NCI-H774 (cell line): ENCODE measurements around the gene CCR4.
"Not testable (repeated sequence)": the region's sequence is repeated elsewhere in the genome, so short reads cannot be mapped to it uniquely, and the experiment has no call there.

Experiments used
- DNase-seq: peaks from one replicate; lab custom pipeline; 2025; lab: John Stamatoyannopoulos, UW

CCR4 gene

DNA sequence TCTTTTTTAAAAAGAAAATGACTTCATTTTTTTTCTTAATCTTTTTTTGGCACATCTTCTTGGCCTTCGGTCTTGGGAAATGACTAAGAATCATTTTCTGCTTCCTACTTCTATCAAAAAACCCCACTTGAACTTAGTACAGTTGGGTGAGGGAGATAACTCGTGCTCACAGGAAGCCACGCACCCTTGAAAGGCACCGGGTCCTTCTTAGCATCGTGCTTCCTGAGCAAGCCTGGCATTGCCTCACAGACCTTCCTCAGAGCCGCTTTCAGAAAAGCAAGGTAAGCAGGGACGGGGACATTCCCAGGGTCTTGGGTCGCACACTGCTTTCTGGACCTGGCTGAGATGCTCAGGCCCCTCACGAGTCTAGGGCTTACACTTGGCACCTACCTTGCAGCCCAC, at the start of gene CCR4:
TSS of gene CCR4 (plus strand) at position 235 of the 402 bp plus-strand sequence. CDS start 1,779 bp downstream, outside the sequence.
- no peak for DNase-seq

DNA sequence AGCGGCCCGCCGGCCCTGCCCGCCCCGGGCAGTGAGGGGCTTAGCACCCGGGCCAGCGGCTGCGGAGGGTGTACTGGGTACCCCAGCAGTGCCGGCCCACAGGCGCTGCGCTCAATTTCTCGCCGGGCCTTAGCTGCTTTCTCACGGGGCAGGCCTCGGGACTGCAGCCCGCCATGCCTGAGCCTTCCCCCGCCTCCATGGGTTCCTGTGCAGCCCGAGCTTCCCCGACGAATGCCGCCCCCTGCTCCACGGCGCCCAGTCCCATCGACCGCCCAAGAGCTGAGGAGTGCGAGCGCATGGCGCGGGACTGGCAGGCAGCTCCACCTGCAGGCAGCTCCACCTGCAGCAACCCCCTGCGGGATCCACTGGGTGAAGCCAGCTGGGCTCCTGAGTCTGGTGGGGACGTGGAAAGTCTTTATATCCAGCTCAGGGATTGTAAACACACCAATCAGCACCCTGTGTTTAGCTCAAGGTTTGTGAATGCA, 48.5 kb upstream of the CCR4 start:
- not testable (repeated sequence) for DNase-seq

DNA sequence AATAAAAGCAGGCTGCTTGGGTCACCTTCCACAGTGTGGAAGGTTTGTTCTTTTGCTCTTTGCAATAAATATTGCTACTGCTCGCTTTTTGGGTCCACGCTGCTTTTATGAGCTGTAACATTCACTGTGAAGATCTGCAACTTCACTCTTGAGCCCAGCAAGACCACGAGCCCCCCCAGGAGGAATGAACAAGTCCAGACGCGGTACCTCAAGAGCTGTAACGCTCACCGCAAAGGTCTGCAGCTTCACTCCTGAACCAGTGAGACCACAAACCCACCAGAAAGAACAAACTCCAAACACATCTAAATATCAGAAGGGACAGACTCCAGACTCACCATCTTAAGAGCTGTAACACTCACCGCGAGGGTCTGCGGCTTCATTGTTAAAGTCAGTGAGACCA, 47.5 kb upstream of the CCR4 start:
- DNase-seq, result no peak

DNA sequence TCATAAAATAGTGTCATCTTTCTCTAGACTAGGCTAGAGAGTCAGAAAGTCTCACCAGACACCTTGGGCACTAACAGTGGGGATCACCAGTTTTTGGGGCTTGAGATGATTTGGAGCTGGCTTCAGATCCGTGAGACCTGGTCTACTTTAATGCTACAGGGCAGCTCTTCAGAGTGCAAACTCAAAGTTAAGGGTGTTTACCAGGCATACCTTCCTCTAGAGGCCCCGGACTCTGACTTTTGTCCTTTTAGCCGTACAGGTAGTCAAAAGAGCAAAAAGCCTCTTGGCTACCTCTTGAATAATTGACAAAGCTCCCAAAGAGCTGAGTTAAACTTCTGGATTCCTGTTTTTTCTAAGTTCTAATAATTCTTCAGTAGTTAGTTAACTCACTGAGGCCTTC, 41.4 kb upstream of the CCR4 start:
- DNase-seq, result no peak

DNA sequence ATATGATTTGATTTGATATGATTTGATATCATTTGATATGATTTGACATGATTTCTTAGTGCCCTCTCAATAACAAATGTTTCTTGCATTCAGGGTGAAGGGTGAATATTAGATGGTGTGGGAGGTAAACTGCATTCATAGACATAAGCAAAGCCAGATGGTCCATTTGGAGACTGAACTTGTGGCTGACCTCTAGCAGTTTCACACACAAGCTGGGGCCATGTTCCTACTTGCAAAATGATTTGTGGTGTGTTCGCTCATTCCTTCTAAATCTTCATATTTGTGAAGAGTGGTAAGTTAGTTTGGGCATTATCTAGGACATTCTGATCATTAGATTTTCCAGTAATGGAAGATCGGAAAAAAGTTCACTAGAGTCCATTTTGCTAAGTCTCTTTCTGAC, 40.5 kb upstream of the CCR4 start:
- no peak for DNase-seq

DNA sequence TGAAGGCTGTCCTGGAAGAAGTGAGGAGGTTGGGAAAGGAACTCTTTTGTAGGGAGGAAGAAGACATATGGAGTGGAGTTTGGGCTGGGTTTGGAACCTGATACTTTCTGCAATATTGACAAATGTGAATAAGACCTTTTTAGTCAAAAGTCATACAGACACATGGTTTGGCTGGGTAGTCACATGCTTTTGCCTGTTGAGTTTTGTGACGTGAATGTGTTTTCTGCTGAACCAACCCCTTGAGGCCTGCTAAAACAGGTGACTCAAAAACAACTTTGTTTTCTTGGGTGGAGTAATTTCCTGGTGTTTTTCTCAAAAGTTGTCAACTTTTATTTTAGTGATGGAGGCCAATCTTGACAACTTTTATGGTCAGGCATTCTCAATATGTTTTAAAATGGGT, 39.4 kb upstream of the CCR4 start:
- DNase-seq, result no peak

DNA sequence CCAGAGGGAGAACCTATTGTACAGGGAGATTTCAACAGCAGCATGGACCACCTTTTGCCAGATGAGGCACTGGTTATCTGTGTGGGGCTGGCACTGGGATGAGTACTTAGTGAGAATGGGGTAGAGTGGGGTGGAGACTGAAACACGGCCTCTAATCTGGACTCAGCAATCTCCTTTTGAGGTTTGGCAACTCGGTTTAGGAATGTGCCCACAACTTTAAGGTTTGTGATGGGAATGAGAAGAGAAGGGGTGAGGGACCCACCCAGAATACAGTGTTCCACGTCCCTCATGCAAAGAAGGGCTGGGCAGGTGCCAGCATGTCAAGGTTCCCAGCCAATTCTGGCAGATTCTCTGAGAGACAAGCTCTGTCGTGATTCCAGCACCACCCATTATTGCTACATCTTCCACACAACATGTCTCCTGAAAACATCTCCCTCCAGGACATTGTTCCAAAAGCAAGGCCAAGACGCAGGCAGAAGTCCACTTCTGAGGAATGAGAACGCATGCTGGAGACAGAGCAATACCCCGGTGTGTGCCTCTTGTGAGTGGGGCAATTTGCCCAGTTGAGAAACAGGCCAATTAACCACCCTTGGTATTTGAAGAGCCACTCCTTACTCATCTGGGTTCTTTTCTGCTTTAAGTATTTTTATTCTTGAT, 37.5 kb upstream of the CCR4 start:
- no peak for DNase-seq

DNA sequence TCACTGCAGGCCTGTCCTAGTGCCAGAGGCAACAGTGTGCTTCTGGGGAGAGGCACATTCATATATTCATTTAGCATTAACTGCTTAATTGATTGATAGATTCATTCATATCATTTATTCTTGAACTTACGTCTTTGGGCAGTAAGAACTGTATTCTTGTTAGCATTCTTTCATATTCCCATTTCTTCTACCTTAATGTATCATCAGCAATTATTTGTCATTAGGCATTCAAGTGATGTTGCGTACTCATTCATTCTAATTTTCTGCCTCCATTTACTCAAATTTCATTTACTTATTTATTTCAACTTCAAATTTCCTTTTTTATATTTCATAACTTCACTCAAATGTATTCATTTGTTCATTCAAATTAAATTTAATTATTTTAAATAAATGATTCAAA, 31.5 kb upstream of the CCR4 start:
- DNase-seq, result no peak

DNA sequence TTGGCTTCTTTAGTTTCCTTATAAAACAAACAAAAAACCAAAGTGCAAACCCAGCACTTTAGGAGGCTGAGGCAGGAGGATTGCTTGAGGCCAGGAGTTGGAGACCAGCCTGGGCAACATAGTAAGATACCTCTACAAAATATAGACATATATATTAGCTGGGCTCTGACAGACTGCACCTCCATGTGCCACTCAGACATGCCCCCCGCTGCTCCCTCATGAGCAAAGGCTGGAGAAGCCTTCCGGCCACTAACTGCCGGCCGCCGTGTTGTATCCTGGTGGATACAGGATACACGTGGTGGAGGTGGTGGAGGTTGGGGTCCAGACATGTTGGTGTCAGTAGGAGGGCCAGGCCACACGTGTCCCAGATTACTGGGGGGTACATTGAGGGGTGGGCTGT, 29.4 kb upstream of the CCR4 start:
- no peak for DNase-seq

DNA sequence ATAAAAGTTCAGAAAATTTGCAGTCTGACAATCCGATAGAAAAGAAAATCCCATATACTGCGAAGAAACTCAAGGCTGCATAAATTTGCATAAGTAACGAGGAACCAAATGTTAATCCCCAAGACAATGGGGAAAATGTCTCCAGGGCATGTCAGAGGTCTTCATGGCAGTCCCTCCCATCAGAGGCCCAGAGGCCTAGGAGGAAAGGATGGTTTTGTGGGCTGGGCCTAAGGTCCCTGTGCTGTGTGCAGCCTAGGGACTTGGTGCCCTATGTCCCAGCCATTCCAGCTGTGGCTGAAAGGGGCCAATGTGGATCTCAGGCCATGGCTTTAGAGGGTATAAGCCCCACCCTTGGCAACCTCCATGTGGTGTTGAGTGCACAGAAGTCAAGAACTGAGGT, 21.3 kb upstream of the CCR4 start:
- DNase-seq, result no peak

DNA sequence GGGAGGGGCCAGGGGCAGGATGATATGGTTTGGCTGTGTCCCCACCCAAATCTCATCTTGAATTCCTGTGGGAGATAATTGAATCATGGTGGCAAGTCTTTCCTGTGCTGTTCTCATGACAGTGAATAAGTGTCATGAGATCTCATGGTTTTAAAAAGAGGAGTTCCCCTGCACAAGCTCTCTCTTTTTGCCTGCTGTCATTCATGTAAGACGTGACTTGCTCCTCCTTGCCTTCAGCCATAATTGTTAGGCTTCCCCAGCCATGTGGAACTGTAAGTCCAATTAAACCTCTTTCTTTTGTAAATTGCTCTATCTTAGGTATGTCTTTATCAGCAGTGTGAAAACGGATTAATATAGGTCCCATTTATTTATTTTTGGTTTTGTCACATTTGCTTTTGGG, 20.2 kb upstream of the CCR4 start:
- DNase-seq, result not testable (repeated sequence)

DNA sequence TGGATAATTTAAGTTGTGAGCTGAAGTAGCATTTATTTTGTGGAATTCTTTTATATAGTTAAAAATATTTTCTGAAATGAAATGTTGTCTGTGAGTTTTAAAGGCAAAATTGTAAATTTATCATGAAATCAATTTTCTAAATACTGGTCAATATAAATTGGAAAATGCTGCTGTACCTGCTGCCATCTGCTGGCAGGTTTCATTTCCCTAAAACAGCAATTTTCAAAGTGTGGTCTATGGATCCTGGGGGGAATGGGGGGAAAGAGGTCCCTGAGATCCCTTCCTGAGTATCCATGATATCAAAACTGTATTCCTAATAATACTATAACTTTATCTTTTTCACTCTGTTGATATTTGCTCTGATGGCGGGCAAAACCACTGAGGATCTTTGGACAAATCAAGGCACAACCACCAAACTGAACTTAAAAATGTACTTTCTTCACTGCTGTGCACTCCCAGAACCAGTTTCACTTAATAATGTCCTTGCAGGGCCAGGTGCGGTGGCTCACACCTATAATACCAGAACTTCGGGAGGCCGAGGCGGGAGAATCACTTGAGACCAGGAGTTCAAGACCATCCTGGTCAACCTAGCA, 17.2 kb upstream of the CCR4 start:
- DNase-seq, result no peak

DNA sequence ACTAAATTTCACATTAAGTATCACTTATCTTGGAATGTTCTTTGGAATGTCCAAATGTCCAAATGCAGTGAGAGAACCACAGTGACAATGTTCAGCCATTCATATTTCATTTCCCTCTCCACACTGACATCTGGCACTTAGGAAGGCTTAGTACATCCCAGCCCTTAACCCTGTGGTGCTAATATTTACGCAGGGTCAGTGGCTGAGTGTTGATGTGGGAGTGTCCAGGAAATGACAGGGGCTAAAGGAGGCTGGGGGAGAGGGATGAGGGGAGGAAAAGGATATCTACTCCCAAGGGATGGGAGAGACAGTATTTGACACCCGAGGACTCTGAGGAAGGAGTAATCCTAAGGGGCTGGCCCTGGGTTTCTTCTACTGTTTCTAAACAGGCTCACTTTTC, 14.1 kb upstream of the CCR4 start:
- DNase-seq, result no peak

DNA sequence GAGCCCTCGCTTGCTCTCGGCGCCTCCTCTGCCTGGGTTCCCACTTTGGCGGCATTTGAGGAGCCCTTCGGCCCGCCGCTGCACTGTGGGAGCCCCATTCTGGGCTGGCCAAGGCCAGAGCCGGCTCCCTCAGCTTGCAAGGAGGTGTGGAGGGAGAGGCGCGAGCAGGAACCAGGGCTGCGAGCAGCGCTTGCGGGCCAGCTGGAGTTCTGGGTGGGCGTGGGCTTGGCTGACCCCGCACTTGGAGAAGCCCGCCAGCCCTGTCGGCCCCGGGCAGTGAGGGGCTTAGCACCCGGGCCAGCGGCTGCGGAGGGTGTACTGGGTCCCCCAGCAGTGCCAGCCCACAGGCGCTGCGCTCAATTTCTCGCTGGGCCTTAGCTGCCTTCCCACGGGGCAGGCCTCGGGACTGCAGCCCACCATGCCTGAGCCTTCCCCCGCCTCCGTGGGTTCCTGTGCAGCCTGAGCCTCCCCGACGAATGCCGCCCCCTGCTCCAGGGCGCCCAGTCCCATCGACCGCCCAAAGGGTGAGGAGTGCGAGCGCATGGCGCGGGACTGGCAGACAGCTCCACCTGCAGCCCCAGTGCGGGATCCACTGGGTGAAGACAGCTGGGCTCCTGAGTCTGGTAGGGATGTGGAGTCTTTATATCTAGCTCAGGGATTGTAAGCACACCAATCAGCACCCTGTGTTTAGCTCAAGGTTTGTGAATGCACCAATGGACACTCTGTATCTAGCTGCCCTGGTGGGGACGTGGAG, 11.7 kb upstream of the CCR4 start:
- not testable (repeated sequence) for DNase-seq

DNA sequence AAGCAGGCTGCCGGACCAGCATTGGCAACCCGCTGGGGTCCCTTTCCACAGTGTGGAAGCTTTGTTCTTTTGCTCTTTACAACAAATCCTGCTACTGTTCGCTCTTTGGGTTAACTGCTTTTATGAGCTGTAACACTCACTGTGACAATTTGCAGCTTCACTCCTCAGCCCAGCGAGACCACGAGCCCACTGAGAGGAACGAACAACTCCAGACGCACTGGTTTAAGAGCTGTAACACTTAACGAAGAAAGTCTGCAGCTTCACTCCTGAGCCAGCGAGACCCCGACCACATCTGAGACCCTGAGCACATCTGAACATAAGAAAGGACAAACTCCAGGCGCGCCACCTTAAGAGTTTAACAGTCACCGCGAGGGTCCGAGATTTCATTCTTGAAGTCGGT, 10.7 kb upstream of the CCR4 start:
- DNase-seq, result no peak

DNA sequence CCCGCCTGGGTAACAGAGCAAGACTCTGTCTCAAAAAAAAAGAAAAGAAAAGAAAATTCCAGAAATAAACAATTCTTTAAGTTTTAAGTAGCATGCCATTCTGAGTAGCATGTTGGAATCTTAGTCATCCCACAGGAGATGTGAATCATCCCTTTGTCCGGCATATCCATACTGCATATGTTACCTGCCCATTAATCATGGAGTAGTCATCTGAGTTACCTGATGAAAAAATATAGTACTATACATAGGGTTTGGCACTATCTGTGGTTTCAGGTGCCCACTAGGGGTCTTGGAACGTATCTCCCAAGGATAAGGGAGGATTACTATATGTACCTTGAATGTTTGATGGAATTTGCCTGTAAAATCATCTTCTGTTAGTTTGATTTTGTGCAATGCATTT, 6.3 kb upstream of the CCR4 start:
- no peak for DNase-seq

DNA sequence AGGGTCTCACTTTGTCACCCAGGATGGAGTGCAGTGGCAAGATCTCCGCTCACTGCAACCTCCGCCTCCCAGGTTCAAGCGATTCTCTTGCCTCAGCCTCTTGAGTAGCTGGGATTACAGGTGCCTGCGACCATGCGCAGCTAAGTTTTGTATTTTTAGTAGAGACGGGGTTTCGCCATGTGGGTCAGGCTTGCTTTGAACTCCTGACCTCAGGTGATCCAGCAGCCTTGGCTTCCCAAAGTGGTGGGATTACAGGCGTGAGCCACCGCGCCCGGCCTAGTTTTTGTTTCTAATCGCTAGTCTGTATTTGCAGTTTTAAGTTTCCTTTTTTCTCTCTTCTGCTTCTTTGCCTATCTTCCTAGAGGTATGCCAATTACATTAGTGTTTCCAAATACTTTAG, 5.8 kb upstream of the CCR4 start:
- DNase-seq, result not testable (repeated sequence)

DNA sequence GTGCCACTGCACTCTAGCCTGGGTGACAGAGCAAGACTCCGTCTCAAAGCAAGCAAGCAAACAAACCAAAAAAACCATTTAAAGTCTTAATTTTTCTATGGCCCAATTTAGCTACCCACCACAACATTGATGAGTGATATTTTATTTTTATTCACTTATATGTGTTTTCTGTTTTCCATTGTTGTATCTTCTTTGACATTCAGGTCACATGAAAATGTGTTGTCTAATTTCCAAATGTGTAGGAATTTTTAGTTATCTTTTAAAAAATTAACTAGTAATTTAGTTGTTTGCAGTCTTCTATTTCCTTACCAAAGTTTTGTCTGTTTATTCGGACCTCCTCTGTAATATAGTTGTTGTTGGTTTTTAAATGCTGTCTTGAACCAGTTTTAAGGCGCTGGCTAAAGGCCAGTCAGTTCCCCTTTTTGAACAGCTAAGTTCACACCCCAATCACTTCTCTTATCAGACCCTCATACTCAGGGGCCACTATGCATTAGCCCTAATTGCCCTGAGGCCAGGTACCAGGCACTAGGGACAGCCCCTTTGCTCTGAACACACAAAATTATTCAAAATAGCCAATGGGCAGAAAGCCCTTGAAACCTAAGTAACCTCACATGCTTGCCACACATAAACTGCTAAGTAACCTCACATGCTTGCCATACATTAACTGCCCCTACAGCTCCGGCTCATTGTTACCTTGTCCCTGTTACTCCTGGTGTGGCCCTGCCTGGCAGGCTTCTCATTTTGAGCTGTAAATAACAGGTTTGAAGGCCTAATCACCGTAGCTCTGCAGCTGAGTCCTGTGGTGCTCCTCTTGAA, 4.3 kb upstream of the CCR4 start:
- no peak for DNase-seq

DNA sequence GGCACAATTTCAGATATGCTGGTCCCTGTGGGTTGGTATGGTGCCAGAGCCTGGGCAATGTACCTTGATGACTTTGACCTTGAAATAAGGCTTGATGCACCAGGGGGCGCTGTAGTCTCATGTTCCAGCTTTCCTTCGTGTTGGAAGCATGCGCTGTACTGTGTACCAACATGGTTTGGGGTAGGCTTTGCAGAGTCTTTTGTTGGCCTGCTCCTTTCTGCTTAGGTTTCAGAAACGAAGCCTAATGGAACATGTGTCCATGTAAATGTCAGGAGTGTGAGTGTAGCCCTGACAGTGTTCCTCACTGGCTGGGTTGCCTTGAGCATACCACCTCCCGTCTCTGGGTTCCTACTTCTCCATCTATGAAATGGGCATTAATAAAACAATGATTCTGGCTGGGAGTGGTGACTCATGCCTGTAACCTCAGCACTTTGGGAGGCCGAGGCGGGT, 3.6 kb upstream of the CCR4 start:
- DNase-seq, result peak; percentile 53

DNA sequence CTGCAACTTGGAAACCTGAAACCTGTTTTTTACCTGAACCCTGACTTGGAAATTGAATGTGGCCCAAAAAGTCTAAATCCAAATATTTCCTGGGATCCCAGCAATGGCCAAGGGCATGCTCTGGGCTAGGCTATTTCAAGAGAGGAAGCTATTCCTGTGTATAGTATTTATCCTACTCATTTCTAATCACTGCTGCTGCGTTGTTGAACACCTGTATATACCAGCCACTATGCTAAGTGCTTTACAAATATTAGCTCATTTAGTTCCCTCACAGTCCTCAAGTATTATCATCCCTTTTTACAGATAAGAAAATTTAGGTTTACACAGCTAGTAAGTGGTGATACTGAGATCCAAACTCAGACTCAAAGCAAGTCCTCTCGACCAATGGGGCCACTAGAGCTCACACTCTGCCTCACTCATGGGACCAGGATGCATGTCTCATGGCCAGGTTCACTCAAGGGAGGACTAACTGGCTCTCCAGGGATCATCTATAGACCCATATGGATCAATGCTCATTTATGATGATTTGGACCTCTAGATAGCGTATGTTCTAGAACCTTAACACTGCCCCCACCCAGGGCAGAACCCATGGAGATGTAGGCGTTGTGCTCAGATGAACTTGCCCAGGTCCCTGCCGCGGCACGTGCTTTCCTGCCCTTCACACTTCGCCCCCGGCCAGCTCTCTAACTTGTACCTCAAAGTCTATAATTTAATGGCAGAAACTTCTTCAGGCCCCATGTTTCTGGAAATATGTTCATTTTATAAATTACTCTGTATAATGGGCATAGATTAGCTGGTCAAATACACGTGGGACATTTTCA, 2.6 kb upstream of the CCR4 start:
- no peak for DNase-seq

DNA sequence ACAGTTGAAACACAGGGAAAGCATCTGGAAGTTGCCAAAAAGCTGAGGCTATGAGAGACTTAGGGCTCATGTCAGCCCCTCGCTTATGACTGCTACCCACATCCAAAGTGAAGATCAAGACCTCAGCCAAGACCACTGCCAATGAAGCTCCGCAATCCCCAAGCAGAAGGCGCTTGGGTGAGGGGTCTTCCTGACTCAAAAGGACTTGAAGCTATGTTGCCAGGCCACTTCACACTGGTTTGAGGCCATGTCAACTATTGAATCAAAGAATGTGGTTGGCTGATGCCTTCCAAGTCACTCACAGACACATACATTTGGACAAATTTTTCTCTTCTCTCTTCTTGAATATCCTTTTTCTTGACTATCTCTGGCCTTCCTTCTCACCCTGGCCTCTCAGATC, 928 bp upstream of the CCR4 start:
- no peak for DNase-seq
